Kidney (tissue), 14 donors: ENCODE results near the gene TBCD. TPM values are rescaled to one million over a fixed set of nuclear protein-coding genes. Genes with fewer than 3 reads are reported as not detected.

Source experiments
- DNase-seq, 5 donors: peaks; one replicate each; pipeline ENCODE4 v3.0.0-alpha.2; 2013 to 2020
- FAIRE-seq: peaks from 2 replicates; lab custom pipeline; 2012; peaks lifted over from hg19 to GRCh38; lab: Jason Lieb, UNC
- H3K27ac ChIP-seq, 2 donors: one replicate each; pipeline ENCODE4 v1.7.0; 2013; ENCODE audit warnings: low read depth in 2 of 2, low read length in 2 of 2, inconsistent platforms in 1 of 2
- H3K27me3 ChIP-seq: one replicate; pipeline ENCODE4 v1.7.1; 2013; ENCODE audit warnings: low read length, inconsistent platforms; ENCODE audit not compliant: control insufficient read depth, insufficient read depth
- H3K36me3 ChIP-seq, 3 donors: one replicate each; pipeline versions ENCODE4 v1.7.0 to v1.7.1; 2013; ENCODE audit warnings: low read length in 3 of 3, control low read depth in 1 of 3, inconsistent platforms in 1 of 3; ENCODE audit not compliant: insufficient read depth in 3 of 3, control insufficient read depth in 2 of 3
- H3K4me1 ChIP-seq, 3 donors: one replicate each; pipeline versions ENCODE4 v1.7.0 to v1.7.1; 2013; ENCODE audit warnings: low read length in 3 of 3, inconsistent platforms in 1 of 3, low read depth in 1 of 3; ENCODE audit not compliant: control insufficient read depth in 2 of 3, insufficient read depth in 2 of 3
- H3K4me3 ChIP-seq, 3 donors: one replicate each; pipeline versions ENCODE4 v1.7.0 to v1.8.1; 2013; ENCODE audit warnings: low read length in 3 of 3, control low read depth in 1 of 3, inconsistent platforms in 1 of 3
- H3K9ac ChIP-seq, 3 donors: one replicate each; pipeline versions ENCODE4 v1.7.0 to v1.7.1; 2013; ENCODE audit warnings: low read length in 3 of 3, control low read depth in 1 of 3, inconsistent platforms in 1 of 3
- H3K9me3 ChIP-seq, 3 donors: one replicate each; pipeline versions ENCODE4 v1.7.0 to v1.7.1; 2013; ENCODE audit warnings: low read length in 3 of 3, control low read depth in 1 of 3, inconsistent platforms in 1 of 3; ENCODE audit not compliant: control insufficient read depth in 2 of 3, insufficient read depth in 1 of 3
- CTCF ChIP-seq: IDR thresholded peaks from 3 replicates; pipeline ENCODE4 v1.5.1; 2012; ENCODE audit warnings: mild to moderate bottlenecking, moderate library complexity, borderline replicate concordance; ENCODE audit not compliant: insufficient read depth; ENCODE audit errors: extremely low read depth
- intact Hi-C: fragments of 100-400 bp; cut with DNase I; formaldehyde crosslinking; loops from one replicate; pipeline ENCODE4 v1.11.1; 2022
- polyA plus RNA-seq: library from polyadenylated mRNA; stranded (reverse); fragments of 350-450 nt; fragmentation: Illumina TruSeq; extraction: RNeasy Lipid Tissue Mini Kit (QIAGEN cat#74804); gene quantifications from one replicate; pipeline ENCODE4 v1.2.3, GENCODE V29; 2014; ENCODE audit warnings: low read depth, low replicate concordance; ENCODE audit not compliant: insufficient read depth
- total RNA-seq: library from RNA; stranded (reverse); fragmentation: NEBNext Ultra II Directional; extraction: Animal tissue kit (Norgen Biotek cat#: 25700); gene quantifications from one replicate; pipeline ENCODE4 v1.2.1, GENCODE V29; 2021
- donor health status: control.
- donor health status: control.
- donor health status: control.
- donor health status: control.
- donor health status: control.
- donor health status: DM: yes; HTN: yes; CAD: no.
- donor health status: Normal renal cell carcinoma (clear cell type).

Gene TBCD
- total and polyA plus RNA-seq, 2 donors from 2014 or later, result 72.8 to 78.7 TPM

- DNase-seq (peak; percentile 69 to 88 (median 83)), FAIRE-seq (no peak)
- no peak overlapping the region for H3K9ac ChIP-seq
Measured at GRCh38 chr17:82848022-82848592, 96.2 kb downstream of the TBCD start.

GRCh38 chr17:82849076-82849945, 97.4 kb downstream of the TBCD start:
- Histone ChIP-seq H3K36me3 (no peaks in the 10 kb centered on the region), H3K27me3 (no peaks in the 10 kb centered on the region), H3K27ac (no peak overlapping the region), H3K9ac (no peak overlapping the region), H3K4me1 (no peaks in the 10 kb centered on the region), H3K4me3 (no peak overlapping the region), H3K9me3 (no peaks in the 10 kb centered on the region)
- peak in 2 of 5 donors; percentile 31 to 52 for DNase-seq
- no peak for FAIRE-seq
- TF ChIP-seq CTCF, result no peak
- intact Hi-C loops, result no loop called here

More at GRCh38 chr17:82848022-82848592, 96.2 kb downstream of the TBCD start:
- no peaks in the 10 kb centered on the region for H3K4me1 ChIP-seq
- no peaks in the 10 kb centered on the region for H3K27me3 ChIP-seq
- intact Hi-C loops, result no loop called here
- peak overlapping the region; percentile 32 to 47 for H3K27ac ChIP-seq
- no peaks in the 10 kb centered on the region for H3K36me3 ChIP-seq
- peak overlapping the region in 2 of 3 donors; percentile 34 to 41 for H3K4me3 ChIP-seq
- H3K9me3 ChIP-seq, result no peaks in the 10 kb centered on the region
- no peak for TF ChIP-seq CTCF

- Histone ChIP-seq H3K4me3 (no peak overlapping the region), H3K4me1 (no peaks in the 10 kb centered on the region), H3K9ac (no peak overlapping the region), H3K36me3 (no peaks in the 10 kb centered on the region), H3K27ac (no peak overlapping the region), H3K27me3 (no peaks in the 10 kb centered on the region), H3K9me3 (no peaks in the 10 kb centered on the region)
- intact Hi-C loops, result no loop called here
- FAIRE-seq (no peak), DNase-seq (peak in 1 of 5 donors; percentile 22)
- no peak for TF ChIP-seq CTCF
Measured at GRCh38 chr17:82851381-82851780, 99.5 kb downstream of the TBCD start.
